Prostate gland (tissue), 2 donors: ENCODE measurements around the gene KIAA1671.

ENCODE experiments used
- POLR2A ChIP-seq: fragments of 450-650 bp; IDR thresholded peaks from one replicate; pipeline ENCODE4 v1.6.1; 2016; ENCODE audit warnings: antibody characterized with exemption, mild to moderate bottlenecking
- TF ChIP-seq, protein P1 (sequence below), 4 experiments: fragments of 200-600 bp in 2 of 4; fragments of 450-650 bp in 2 of 4; sonication (generic) in 2 of 4; IDR thresholded peaks; 1 replicate in 3 of 4; 2 replicates in 1 of 4; pipeline ENCODE4 v1.5.1; 2016 to 2019; ENCODE audit warnings: antibody characterized with exemption in 4 of 4, mild to moderate bottlenecking in 2 of 4, moderate library complexity in 2 of 4

DNA sequence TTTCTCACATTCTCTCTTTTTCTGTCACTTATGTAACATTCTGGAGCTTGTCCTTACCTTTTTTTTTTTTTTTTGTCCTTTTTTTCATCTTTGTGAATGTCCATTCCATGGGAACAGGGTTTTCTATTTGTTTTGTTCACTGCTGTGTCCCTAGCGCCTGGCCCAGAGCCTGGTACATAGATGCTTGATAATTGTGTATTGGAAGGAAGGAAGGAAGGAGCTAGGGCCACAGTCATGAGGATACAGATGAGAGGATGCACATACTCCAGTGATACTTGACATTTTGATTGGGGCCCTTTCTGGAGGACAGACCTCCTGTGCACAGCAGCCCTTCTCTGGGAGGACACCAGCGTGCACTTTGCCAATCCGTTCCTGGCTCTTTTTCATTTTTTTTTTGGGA is 68.9 kb downstream of the KIAA1671 start:
- TF ChIP-seq, protein P1, sequence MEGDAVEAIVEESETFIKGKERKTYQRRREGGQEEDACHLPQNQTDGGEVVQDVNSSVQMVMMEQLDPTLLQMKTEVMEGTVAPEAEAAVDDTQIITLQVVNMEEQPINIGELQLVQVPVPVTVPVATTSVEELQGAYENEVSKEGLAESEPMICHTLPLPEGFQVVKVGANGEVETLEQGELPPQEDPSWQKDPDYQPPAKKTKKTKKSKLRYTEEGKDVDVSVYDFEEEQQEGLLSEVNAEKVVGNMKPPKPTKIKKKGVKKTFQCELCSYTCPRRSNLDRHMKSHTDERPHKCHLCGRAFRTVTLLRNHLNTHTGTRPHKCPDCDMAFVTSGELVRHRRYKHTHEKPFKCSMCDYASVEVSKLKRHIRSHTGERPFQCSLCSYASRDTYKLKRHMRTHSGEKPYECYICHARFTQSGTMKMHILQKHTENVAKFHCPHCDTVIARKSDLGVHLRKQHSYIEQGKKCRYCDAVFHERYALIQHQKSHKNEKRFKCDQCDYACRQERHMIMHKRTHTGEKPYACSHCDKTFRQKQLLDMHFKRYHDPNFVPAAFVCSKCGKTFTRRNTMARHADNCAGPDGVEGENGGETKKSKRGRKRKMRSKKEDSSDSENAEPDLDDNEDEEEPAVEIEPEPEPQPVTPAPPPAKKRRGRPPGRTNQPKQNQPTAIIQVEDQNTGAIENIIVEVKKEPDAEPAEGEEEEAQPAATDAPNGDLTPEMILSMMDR (IDR thresholded peaks at IDR 0.05) = no peak
- TF ChIP-seq POLR2A = no peak
